Fibroblast of skin of abdomen (primary cell): ENCODE measurements around the gene ACTBL2.
"Not testable (repeated sequence)": the region's sequence is repeated elsewhere in the genome, so short reads cannot be mapped to it uniquely, and the experiment has no call there.

Source experiments
- DNase-seq: peaks from one replicate; pipeline ENCODE4 v3.0.0-alpha.2; 2013

Gene ACTBL2

DNA sequence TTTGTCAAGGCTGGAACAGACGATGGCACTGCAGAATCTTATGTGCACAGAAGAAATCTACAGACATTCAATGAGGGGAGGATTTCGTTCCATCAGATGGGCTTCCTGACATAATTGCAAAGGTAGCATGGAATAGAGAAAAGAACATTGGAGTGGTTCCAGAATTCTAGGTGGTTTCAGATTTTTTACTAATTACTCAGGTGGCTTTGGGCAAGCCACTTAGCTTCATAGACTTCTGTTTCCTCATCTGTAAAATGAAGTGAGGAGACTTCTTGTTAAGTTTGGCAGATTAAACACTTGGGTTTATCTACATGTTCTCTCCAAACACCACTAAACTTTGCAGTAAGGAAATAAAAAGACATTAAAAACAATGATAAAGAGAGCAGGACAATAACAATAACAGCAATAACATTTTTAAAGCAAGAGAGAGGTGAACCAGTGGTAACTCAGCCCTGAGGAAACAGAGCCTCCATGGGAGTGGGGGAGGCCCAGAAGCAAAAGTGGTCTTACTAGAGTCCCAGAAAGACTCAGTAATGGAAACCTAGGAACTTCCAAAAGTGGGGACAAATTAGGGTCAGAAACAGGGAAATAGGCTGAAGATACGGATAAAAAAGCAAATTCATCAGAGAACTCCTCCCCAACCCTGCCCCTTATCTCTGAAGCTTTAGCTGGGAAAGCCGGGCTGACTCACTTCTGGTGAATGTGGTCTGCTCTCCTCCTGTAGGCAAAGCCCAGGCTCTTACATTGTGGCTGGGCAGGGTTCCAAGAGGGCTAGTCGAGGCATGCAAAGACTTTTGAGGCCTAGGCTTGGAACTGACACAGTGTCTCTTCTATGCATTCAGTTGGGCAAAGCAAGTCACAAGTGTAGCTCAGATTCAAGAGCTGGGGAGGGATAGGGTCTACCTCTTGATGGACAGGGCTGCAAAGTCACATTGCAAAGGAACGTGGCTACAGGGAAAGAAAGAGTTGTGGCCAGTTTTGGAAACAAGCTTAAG is 11.8 kb upstream of the ACTBL2 start:
- DNase-seq, result peak; percentile 99

- DNase-seq, result no peak
Observed at GRCh38 chr5:57493034-57493433, 10.4 kb upstream of the ACTBL2 start.

GRCh38 chr5:57492632-57493031 is 10.0 kb upstream of the ACTBL2 start:
- no peak for DNase-seq

GRCh38 chr5:57491369-57491965 is 8.9 kb upstream of the ACTBL2 start:
- DNase-seq, result no peak

- peak; percentile 41 for DNase-seq
Observed at GRCh38 chr5:57488215-57488955, 5.8 kb upstream of the ACTBL2 start.

GRCh38 chr5:57486027-57486602 is 3.5 kb upstream of the ACTBL2 start:
- DNase-seq, result no peak

- DNase-seq, result no peak
Observed at GRCh38 chr5:57478826-57479225, 3.8 kb downstream of the ACTBL2 start.

GRCh38 chr5:57476601-57477056 is 6.0 kb downstream of the ACTBL2 start:
- peak; percentile 63 for DNase-seq

- DNase-seq, result no peak
Observed at GRCh38 chr5:57470339-57470738, 12.3 kb downstream of the ACTBL2 start.

DNA sequence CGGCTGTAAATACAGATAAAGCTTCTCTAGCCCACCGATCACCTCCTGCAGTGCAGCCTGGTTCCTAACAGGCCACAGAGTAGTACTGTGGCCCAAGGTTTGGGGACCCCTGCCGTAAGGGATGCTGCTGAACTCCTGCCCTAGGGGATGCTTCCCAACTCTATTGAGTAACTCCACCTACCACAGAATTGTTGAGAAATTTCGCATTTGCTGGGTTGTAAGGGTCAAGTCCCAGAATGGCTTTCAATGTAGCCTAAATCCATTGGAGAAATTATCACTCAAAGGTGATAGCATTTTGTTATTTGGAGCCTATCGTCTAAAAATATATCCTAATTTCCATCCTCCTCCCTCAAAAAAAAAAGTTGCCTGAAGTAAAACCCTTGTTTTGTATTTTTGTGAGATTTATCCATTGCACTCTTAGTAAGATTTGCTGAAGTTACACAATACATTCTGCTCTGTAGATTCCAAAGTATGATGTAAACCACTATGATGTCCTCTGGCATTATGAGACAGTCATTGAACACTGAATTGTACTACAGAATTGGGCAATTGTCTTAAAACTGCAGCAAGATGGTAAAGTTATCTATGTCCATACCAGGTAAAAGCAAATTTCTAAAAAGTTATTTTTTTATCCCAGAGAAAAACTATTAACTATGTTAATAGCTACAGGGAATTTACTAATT is 14.0 kb downstream of the ACTBL2 start:
- DNase-seq, result peak; percentile 73

GRCh38 chr5:57466544-57466943 is 16.1 kb downstream of the ACTBL2 start:
- no peak for DNase-seq

DNA sequence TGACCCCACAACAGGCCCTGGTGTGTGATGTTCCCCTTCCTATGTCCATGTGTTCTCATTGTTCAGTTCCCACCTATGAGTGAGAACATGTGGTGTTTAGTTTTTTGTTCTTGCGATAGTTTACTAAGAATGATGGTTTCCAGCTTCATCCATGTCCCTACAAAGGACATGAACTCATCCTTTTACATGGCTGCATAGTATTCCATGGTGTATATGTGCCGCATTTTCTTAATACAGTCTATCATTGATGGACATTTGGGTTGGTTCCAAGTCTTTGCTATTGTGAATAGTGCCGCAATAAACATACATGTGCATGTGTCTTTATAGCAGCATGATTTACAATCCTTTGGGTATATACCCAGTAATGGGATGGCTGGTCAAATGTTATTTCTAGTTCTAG is 22.6 kb downstream of the ACTBL2 start:
- not testable (repeated sequence) for DNase-seq

- DNase-seq, result no peak
Observed at GRCh38 chr5:57458443-57458842, 24.2 kb downstream of the ACTBL2 start.

GRCh38 chr5:57456531-57457135 is 26.0 kb downstream of the ACTBL2 start:
- no peak for DNase-seq

GRCh38 chr5:57455511-57456455 is 26.8 kb downstream of the ACTBL2 start:
- no peak for DNase-seq

GRCh38 chr5:57454896-57455295 is 27.7 kb downstream of the ACTBL2 start:
- no peak for DNase-seq

GRCh38 chr5:57453728-57454127 is 28.9 kb downstream of the ACTBL2 start:
- DNase-seq, result no peak

- no peak for DNase-seq
Observed at GRCh38 chr5:57452885-57453284, 29.7 kb downstream of the ACTBL2 start.

DNA sequence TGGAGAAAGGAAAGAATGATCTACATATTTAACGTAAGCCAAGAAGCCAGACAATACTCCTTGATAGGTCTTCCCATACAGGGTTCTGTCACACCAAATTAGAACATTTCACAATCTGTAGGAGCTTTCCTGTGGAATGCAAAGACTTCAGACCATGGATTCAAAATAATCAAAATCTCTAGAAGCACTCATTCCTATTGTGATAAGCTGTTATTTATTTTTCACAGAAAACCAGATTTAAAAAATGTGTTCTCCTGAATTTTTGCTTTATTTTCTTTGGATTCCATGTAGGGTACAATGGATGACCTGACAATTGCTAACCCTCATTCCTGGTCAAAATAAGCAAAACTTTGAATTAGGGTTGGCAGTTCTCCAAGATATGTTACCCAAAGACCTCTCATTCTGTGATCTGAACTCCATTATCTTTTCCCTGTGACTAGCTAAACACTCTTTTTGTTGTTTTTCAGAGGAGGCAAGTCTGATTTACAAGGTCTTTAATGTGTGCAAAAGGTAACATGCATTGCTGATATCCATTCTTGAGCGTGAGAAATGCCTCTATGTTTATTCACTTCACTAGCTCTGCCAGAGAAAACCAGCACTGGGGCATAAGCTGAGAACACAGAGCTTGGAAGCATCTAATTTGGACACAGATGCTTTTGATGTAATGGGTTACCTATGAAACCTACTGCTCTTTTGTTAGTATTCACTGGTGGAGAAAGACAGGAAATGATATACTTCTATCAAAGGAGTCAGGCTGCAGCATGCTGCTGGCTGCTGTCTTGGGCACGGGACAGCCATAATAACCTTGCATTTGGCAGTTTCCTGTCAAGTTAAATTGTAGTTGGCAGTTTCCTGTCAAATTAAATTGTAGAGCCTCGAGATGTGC is 31.4 kb downstream of the ACTBL2 start:
- peak; percentile 85 for DNase-seq
